DMS153 (cell line): Measurements from ENCODE around the gene ABCA7.
"Not testable (repeated sequence)": the region's sequence is repeated elsewhere in the genome, so short reads cannot be mapped to it uniquely, and the experiment has no call there.

Experiments used
- DNase-seq: peaks from one replicate; lab custom pipeline; 2025; lab: John Stamatoyannopoulos, UW

Gene ABCA7

GRCh38 chr19:1017115-1017905 is 22.6 kb upstream of the ABCA7 start:
- no peak for DNase-seq

DNA sequence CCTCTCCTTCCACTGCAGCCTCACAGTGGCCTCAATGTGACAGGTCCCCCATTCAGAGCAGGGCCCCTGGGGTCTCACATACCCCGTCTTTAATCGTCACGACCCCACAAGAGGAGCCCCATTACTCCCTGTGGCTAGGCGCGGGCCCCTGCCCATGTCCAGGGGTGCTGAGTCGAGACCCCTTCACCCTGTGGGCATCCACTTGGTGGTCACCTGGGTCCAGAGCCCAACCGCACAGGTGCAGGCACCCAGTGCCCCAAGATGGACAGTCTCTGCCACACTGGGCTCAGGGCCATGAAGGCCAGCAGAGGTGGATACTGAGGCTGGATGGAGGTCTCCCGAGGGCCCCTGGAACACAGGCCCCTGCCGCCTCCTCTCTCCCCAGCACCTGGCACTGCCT is 22.0 kb upstream of the ABCA7 start:
- no peak for DNase-seq

DNA sequence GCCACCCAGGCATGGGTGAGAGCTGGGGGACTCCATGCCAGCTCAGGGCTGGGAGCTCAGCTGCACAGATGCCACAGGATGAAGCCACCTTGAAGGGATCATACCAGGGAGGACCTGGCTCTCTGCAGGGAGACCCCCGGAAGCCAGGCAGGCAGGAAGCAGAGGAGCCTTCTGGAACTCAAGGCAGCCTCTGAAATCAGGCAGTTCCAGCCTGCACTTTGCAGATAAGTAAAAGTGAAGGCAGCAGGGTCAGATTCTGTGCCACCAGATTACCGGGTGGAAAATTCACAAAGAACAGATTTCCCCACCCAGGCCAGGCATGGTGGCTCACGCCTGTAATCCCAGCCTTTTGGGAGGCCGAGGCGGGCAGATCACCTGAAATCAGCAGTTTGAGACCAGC is 21.5 kb upstream of the ABCA7 start:
- no peak for DNase-seq

- no peak for DNase-seq
Measured at GRCh38 chr19:1018932-1019615, 20.8 kb upstream of the ABCA7 start.

GRCh38 chr19:1019616-1019961 is 20.3 kb upstream of the ABCA7 start:
- DNase-seq = no peak

GRCh38 chr19:1019980-1020867 is 19.7 kb upstream of the ABCA7 start:
- no peak for DNase-seq

DNA sequence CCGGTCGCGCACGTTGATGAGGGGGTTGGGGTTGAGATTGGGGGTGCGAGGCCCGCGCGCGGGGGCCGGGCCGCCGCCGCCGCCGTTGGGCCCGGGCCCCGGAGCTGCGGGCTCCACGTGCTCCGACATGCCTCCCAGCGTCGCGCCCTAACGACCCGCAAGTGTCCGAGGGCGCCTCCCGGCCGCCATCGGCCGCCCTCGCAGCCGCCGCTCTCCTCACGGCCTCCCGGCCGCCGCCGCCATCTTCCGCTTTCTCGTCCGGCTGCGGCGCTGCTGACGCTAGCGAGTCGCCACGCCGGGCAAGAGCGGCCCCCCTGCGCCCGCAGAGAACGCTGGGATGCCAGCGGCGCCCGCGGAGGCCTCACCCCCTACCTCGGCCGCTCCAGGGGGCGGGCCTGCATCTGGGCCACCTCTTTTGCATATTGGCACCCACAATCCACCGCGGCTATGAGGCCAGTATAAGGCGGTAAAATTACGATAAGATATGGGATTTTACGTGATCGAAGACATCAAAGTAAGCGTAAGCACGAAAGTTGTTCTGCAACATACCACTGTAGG is 19.0 kb upstream of the ABCA7 start, which contains the start of gene TMEM259:
TSS of gene TMEM259 (minus strand) at position 256 of the 558 bp plus-strand sequence. CDS start at position 129, 127 bp downstream.
- peak; percentile 77 for DNase-seq

DNA sequence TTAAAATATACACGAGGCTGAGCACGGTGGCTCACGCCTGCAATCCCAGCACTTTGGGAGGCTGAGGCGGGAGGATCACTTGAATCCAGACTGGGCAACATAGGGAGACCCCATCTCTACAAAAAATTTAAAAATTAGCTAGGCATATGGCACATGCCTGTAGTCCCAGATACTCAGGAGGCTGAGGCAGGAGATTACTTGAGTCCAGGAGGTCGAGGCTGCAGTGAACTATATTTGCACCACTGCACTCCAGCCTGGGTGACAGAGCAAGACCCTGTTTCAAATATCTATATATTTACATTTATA is 16.1 kb upstream of the ABCA7 start:
- DNase-seq = not testable (repeated sequence)

DNA sequence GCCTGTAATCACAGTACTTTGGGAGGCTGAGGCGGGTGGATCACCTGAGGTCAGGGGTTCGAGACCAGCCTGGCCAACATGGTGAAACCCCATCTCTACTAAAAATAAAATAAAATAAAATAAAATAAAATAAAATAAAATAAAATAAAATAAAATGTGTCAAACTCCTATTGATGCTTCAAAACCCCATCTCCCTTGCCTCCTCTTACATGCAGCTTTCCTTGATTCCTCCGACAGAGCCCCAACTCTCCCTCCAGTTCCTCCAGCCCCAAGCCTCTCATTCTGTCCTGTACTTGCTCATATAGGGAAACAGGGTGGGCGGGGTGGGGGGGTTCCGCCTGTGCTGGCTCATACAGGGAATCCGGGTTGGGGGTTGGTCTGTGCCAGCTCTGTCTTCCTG is 14.8 kb upstream of the ABCA7 start:
- DNase-seq = not testable (repeated sequence)

GRCh38 chr19:1025960-1026782 is 13.7 kb upstream of the ABCA7 start, which contains the start of gene CNN2:
TSS of gene CNN2 (plus strand) at chr19:1026608. CDS start at chr19:1026662, 54 bp downstream.
- no peak for DNase-seq

- DNase-seq = no peak
Measured at GRCh38 chr19:1026783-1027649, 12.9 kb upstream of the ABCA7 start.

DNA sequence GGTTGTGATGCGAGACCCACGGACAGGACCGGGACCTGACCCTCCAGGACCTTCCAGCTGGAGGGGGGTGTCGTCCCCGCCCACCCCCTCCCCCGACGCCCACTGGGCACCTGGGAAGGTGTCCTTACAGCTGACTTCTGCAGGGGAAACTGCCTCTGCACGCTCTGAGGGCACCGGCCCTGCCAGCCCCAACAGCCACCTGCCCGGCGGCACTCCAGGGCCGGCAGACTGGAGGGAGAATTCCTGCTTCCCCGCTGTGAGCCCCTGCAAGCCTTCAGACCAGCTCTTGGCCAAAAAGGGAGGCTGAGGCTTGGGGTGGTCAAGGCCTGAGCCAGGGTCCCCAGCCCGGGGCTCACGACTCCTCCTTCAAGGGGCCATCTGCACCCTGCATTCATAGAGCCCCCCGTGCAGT is 12.3 kb upstream of the ABCA7 start:
- DNase-seq = no peak

DNA sequence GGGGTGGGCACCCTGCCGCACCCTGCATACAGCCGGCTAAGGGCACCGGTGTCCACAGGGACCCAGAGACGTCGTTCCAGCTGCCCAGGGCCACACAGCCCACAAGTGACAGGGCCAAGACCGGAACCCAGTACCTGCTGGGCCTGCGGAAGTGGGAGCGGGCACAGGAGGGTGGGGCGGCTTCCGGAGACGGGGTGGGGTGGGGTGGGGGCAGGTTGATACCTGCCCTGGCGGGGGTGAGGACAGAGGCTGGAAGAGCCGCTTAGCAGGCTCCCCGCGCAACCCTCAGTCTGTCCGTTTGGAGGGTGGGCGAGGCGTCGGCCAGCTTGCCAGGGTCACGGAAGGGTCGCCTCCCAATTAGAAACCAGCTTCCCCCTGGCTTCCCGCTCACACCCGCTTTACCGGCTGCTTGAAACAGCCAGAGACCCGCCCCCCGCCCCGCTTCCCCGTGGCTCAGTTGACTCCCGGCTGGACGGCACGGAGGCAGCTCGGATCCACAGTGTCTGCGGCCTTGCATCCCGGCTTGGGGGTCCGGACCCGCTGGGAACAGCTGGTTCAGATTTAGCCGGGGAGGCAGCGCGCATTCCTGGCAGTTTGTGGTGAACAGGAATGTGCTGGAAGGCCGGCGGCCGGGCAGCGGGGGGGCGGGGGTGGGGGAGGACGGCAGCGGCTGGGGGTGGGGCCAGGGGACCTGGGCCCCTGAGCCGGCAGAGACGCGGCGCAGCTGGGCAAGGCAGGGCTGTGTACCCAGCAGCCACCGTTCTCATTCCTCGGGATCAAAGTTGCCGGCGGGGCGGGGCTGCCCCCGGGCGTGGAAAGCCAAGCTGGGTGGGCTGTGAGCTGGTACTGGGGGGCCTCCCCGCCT is 11.6 kb upstream of the ABCA7 start:
- DNase-seq = peak; percentile 0

DNA sequence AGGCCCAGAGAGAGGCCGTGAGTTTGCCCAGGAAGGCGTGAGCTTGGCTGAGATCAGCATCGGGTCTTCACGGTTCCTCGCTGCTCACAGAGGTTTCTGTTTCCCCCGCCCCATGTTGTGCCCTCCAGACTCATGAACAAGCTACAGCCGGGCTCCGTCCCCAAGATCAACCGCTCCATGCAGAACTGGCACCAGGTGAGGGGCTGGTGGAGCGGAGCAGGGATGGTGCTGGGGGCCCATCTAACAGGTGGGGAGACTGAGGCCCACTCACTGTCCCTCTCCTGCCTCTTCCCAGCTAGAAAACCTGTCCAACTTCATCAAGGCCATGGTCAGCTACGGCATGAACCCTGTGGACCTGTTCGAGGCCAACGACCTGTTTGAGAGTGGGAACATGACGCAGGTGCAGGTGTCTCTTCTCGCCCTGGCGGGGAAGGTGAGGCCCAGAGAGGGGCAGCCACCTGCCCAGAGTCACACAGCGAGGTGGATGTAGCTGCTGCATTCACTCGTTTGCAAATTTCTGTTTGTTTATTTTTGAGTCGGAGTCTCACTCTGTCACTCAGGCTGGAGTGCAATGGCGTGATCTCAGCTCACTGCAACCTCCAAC is 7.5 kb upstream of the ABCA7 start:
- no peak for DNase-seq

GRCh38 chr19:1035998-1036621 is 3.8 kb upstream of the ABCA7 start:
- DNase-seq = no peak

- DNase-seq = no peak
Measured at GRCh38 chr19:1037621-1038064, 2.3 kb upstream of the ABCA7 start.

DNA sequence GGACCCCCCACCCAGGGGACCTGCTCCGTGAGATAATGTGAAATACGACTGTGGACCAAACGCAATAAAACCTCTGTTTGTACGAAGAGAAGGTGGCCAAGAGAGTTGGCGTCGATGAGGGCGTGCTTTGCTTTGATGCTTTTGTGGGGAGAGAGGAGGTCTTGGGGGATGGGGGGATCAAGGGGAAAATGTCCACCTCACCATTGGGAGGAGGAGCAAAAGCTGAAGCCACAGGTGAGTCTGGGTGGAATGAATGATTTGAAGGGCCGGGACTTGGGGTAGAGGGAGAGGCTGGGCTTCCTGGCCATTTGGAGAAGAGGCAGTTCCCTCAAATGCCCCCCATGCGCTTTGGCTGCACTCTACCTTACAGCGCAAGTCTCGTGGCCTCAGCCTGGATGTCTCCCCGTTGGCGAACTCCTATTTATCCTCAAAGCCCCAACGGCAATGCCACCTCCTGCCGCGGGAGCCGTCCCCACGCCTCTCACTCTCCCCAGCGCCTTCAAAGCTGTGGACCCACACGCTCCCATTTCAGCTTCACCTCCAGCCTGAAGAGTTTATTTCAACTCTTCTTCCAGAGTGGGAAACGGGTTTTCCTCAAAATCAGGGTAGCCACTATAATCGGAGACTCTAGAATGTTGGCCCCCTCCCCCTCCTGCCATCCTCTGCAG is 795 bp upstream of the ABCA7 start:
- no peak for DNase-seq
